Measurements from ENCODE around the gene PRKAR1B. TPM values are rescaled to one million over a fixed set of nuclear protein-coding genes. Genes with fewer than 3 reads are reported as not detected.

The PRKAR1B gene
- total RNA-seq, 4 donors from 2014 or later, result 8.2 to 12.3 (median 10.5) TPM

GRCh38 chr7:610531-611280 is 116.4 kb downstream of the PRKAR1B start:
- H3K27ac ChIP-seq, result peak overlapping the region; percentile 43
- 78% methylated on average over 21 of the region's 21 CpGs for WGBS
- no peak overlapping the region for H3K4me3 ChIP-seq
- DNase-seq (ENCODE audit: low spot score in 2 of 2), result no peak
- H3K4me1 ChIP-seq, result peaks cover 18% of the 10 kb centered on the region
- no peaks in the 10 kb centered on the region for H3K27me3 ChIP-seq
- H3K9me3 ChIP-seq, result no peaks in the 10 kb centered on the region
- peaks cover 1% of the 10 kb centered on the region for H3K36me3 ChIP-seq
- TF ChIP-seq POLR2A (IDR thresholded peaks at IDR 0.05), result no peak
- TF ChIP-seq EP300 (IDR thresholded peaks at IDR 0.05), result no peak
- TF ChIP-seq CTCF (IDR thresholded peaks at IDR 0.05), result no peak
- no peak for TF ChIP-seq POLR2AphosphoS5 (IDR thresholded peaks at IDR 0.05)

DNA sequence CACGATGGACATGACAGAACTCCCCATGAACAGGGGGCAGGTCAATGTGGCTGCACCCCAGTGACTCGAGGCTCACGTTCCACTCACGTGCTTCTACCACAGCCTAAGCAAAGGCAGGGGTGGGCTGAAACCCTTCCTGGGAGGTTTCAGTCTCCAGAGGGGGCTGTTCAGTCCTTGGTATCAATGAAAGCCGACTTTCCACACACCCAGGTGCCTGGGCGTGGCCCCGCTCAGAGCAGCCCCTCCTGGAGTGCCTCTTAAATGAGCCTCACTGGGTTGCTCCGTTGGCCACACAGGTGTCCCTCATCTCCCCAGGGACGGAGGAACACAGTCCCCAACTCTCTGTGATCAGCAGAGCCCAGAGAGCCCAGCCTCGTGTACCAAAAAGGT is 116.9 kb downstream of the PRKAR1B start:
- H3K9me3 ChIP-seq, result no peaks in the 10 kb centered on the region
- no peak for DNase-seq (ENCODE audit: low spot score in 2 of 2)
- peaks cover 19% of the 10 kb centered on the region for H3K4me1 ChIP-seq
- H3K27ac ChIP-seq, result peak overlapping the region; percentile 43
- H3K4me3 ChIP-seq, result no peak overlapping the region
- 86% methylated on average over 7 of the region's 10 CpGs for WGBS
- H3K36me3 ChIP-seq, result peaks cover 7% of the 10 kb centered on the region
- H3K27me3 ChIP-seq, result no peaks in the 10 kb centered on the region
- TF ChIP-seq CTCF (IDR thresholded peaks at IDR 0.05) (no peak), EP300 (IDR thresholded peaks at IDR 0.05) (no peak), POLR2A (IDR thresholded peaks at IDR 0.05) (no peak), POLR2AphosphoS5 (IDR thresholded peaks at IDR 0.05) (no peak)

- no peaks in the 10 kb centered on the region for H3K27me3 ChIP-seq
- TF ChIP-seq CTCF (IDR thresholded peaks at IDR 0.05) (no peak), EP300 (IDR thresholded peaks at IDR 0.05) (no peak), POLR2AphosphoS5 (IDR thresholded peaks at IDR 0.05) (no peak), POLR2A (IDR thresholded peaks at IDR 0.05) (no peak)
- peaks cover 7% of the 10 kb centered on the region for H3K36me3 ChIP-seq
- no peaks in the 10 kb centered on the region for H3K9me3 ChIP-seq
- 86% methylated on average over 7 of the region's 7 CpGs for WGBS
- no peak overlapping the region for H3K27ac ChIP-seq
- DNase-seq (ENCODE audit: low spot score in 2 of 2), result no peak
- H3K4me1 ChIP-seq, result peaks cover 23% of the 10 kb centered on the region
- H3K4me3 ChIP-seq, result no peak overlapping the region
Observed at GRCh38 chr7:609365-609764, 117.7 kb downstream of the PRKAR1B start.

DNA sequence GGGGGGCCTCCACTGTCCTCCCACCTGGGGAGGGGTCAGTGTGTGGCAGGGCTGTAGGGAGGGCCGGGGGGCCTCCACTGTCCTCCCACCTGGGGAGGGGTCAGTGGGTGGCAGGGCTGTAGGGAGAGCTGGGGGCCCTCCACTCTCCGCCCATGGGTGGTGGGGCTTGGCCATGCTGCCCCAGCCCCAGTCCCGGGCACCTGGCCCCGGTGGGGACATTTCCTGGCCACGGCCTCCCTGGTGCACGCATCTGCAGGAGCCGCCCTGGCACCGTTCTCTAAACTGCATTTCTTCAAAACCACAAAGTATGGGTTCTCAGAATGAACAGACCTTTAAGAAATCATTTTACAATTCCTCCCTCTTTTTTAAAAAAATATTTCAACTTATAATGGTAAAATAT is 118.1 kb downstream of the PRKAR1B start:
- H3K27ac ChIP-seq, result no peak overlapping the region

More for the DNA sequence above, 118.1 kb downstream of the PRKAR1B start:
- 47% methylated on average over 6 of the region's 8 CpGs for WGBS
- H3K4me3 ChIP-seq, result no peak overlapping the region
- peaks cover 7% of the 10 kb centered on the region for H3K36me3 ChIP-seq
- peaks cover 26% of the 10 kb centered on the region for H3K4me1 ChIP-seq
- H3K27me3 ChIP-seq, result no peaks in the 10 kb centered on the region
- H3K9me3 ChIP-seq, result no peaks in the 10 kb centered on the region
- no peak for TF ChIP-seq EP300 (IDR thresholded peaks at IDR 0.05)
- TF ChIP-seq POLR2AphosphoS5 (IDR thresholded peaks at IDR 0.05), result no peak
- no peak for TF ChIP-seq CTCF (IDR thresholded peaks at IDR 0.05)
- TF ChIP-seq POLR2A (IDR thresholded peaks at IDR 0.05), result no peak
- no peak for DNase-seq (ENCODE audit: low spot score in 2 of 2)
